Head of caudate nucleus (tissue), 42 donors: ENCODE measurements around the gene TIMM8B.
"Not testable (repeated sequence)": the region's sequence is repeated elsewhere in the genome, so short reads cannot be mapped to it uniquely, and the experiment has no call there.

Source experiments
- DNase-seq, 42 donors: peaks; one replicate each; pipeline versions ENCODE4 v3.0.0 to v3.0.0-alpha.2; 2020 to 2021; ENCODE audit warnings: mixed read lengths in 7 of 42
- intact Hi-C: fragments of 100-400 bp; cut with DNase I; formaldehyde crosslinking; loops from one replicate; pipeline ENCODE4 v1.15.0; 2022

TIMM8B gene

DNA sequence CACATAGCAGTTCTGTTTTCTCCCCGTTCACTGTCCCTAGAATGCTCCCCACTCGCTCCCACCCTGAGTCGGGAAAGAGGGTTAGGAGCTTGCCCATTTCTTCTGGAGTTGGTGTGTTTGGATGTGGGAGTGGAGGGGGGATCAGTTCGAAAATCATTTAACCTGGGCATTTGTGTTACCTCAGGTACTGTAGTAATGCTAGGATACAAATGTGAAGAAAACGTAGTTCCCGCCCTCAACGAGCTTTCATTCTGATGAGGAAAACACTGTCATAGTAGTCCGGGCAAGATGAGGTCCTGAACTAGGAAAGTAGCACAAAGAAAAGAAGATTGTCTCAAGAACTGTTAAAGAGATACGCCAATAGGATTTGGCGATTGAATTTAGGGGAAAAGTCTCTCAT, 656 bp upstream of the TIMM8B start:
- DNase-seq, result peak in 1 of 42 donors; percentile 2
- intact Hi-C loops, result loop anchor here (10.0 kb wide), 1 partner anchor 212 kb away; the partner anchor contains the start of genes ALG9, CFAP68 and FDXACB1

DNA sequence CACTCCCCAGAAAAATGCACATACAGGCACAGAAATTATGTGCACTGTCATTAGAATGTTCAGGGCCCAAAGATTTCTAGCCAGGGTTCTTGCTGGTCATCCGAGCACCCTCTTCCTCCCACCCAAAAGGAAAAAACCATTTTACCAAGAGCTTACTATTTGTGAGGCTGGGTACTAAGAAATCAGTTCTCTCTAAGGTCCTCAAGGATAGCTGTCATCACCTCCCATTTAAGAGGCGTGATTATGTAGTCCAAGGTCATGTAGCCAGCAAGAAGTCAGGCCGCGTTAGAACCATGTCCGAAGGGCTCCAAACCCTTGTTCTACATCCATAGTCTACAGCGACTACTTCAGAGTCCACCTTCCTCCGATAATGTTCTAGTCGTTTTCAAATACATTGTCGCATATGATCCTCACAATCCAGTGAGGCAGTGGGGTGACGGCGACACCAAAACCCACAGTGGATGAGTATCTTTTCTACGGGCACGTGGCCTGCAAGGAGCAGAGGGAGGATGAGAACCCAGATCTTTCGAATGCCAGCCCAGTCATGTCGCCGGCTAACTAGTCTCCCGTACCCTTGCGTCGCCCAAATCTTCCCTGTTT, 634 bp downstream of the TIMM8B start:
- DNase-seq, result peak in 26 of 42 donors; percentile 5 to 57 (median 26)
- intact Hi-C loops, result loop anchor here (10.0 kb wide), 1 partner anchor 211 kb away; the partner anchor contains the start of genes ALG9, CFAP68 and FDXACB1

DNA sequence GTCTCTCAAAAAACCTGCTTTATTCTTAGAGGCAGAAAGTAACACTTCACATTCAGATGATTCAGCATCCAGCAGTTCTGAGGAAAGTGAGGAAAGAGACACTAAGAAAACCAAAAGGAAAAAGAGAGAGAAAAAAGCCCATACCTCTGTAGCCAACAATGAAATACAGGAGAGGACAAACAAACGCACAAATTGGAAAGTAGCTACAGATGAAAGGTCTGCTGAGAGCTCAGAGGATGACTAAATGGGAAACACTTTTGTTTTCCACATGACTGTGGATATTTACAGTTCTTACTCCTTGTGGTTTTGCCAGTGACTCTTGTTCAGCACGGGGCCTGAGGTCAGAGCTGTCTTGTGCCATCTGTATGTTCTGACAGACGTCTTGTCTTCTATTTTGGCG, 3.8 kb downstream of the TIMM8B start:
- intact Hi-C loops, result loop anchor here (10.0 kb wide), 1 partner anchor 208 kb away; the partner anchor contains the start of genes ALG9, CFAP68 and FDXACB1
- no peak for DNase-seq

DNA sequence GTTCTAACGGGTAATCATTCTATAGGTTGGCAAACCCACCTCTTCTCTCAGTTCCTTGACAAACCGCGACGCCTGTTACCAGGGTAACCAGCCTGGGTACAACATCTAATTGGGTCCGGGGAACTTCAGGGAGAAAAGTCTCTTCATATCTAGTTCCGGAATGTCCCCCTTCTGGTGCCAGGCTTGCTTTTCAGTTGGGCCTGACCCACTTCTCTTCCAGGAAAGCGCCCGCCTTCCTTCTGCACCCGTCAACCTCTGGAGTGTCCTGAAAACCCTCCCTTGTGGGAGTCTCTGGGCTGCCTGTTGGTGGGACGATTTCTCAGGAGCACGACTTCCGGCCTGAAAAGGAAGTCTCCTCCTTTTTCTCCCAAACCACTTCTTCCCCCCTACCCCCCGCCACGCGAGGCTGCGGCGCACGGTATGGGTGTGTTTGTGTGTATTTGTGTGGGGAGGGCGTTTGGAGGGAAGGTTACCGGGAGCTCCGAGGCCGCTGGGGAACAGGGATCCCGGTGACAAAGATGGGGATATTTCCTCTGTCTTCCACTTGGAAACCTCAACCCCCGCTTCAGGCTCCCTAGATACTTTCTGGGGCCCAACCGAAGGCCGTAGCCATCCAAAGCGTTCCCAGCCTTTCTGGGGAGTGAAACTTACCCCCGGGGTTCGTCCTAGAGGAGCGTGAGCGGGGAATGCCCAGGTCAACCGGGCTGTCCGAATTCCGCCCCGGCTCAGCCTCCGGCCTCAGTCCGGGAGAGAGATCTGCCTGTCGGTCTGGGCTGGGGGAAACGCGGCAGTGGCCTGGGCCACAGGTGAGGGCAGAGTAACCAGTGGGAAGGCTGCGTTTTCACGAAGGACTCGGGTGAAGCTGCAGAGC, 12.4 kb downstream of the TIMM8B start, which contains the start of the genes NKAPD1 and PIH1D2:
Gene NKAPD1, plus strand, starts transcription at position 359 of the 871 bp plus-strand sequence. CDS start 1,276 bp downstream, outside the sequence.
Gene PIH1D2, minus strand, starts transcription at position 77 of the 871 bp plus-strand sequence. CDS start 843 bp downstream, outside the sequence.
- intact Hi-C loops, result loop anchor here (10.0 kb wide), 1 partner anchor 139 kb away; the partner anchor contains the start of gene DIXDC1
- peak; percentile 61 to 94 (median 83) for DNase-seq

DNA sequence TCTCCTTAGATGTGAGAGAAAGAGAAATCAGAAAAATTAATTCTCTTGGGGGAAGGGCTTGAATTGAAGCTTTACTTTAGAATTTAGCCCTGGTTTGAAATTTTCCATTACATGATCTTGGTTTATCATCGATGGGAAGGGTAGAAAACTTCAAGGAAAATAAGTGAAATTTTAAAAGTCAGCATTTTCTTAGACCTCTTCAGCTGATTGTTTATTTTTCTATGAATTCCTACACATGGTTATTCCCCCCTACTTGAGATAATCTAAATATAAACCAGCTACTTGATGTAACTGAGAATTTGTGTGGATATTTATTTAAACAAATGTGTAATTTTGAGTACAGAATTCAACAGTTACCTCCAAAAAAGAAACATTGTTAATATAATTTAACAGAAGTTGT, 23.6 kb downstream of the TIMM8B start:
- intact Hi-C loops, result no loop called here
- DNase-seq, result no peak

DNA sequence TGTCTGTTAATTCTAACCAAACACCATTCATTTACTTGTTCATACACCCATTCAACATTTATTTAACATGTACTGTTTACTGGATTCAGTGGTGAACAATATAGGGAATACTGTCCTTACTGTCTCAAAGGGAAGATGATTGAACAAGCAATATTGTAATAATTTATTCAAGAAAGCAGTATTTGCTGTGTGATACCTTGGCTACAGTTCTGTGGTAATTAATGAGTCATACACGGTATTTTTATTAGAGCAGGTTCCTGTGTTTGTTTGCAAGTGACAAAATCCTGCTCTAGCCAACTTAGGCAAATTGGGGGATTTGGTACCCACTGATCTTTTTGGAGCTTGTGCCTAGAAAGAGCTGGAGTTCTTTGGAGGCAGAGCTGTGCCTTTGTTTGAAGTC, 28.5 kb downstream of the TIMM8B start:
- DNase-seq, result no peak
- intact Hi-C loops, result no loop called here

DNA sequence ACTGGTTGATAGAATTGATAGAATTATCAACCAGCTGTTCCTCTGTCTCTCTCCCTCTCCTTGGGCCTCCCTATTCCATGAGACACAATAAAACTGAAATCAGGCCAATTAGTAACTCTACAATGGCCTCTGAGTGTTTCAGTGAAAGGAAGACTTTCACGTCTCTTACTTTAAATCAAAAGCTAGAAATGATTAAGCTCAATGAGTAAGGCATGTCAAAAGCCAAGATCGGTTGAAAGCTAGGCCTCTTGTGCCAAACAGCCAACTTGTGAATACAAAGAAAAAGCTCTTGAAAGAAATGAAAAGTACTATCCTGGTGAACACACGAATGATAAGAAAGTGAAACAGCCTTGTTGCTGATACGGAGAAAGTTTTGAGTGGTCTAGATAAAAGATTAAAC, 29.4 kb downstream of the TIMM8B start:
- no peak for DNase-seq
- intact Hi-C loops, result no loop called here

DNA sequence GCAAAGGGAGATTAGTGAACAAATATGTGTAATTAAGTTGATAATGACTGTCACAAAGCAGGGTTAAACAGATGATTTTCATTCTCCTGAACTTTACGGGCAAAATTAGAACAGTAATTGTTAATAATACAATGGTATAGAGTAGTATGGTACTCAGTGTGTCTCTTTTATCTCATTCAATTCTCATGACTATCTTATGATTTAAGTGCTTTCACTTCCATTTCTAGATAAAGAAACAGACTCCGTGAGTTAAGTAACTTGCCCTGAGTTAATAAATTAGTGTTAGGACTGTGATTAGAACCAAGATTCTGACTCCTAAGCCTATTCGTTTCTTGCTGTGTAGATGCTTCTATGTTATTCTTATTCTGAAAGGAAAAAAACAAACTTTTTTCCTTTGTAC, 34.8 kb downstream of the TIMM8B start:
- intact Hi-C loops, result no loop called here
- DNase-seq, result no peak

DNA sequence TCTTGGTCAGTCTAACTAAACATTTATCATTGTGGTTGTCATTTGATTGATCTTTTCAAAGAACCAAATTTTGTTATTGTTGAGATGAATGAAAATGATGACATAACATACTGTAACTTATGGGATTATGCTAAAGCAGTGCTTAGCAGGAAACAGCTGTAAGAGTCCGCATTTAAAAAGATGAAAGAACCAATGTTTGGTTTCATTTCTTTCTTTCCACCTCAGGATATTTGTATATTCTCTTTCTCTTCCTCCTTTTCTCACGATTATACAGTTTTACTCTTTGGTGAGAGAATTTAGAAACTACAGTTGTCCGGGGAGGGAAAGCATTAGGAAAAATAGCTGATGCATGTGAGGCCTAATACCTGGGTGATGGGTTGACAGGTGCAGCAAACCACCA, 35.8 kb downstream of the TIMM8B start:
- no peak for DNase-seq
- intact Hi-C loops, result no loop called here

DNA sequence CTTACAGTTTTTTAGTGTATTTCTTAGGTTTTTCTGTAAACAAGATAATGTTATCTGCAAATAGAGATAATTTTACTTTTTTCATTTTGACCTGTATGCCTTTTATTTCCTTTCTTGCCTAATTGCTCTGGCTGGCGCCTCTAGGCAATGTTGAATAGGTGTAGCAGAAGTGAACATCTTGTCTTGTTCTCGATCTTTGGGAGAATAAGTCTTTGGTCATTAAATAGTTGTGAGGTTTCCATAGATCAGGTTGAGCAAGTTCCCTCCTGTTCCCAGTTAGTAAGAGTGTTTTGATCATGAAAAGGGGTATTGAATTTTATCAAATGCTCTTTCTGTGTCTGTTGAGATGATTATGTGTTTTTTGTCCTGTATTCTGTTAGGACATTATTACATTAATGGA, 36.8 kb downstream of the TIMM8B start:
- DNase-seq, result no peak
- intact Hi-C loops, result no loop called here

DNA sequence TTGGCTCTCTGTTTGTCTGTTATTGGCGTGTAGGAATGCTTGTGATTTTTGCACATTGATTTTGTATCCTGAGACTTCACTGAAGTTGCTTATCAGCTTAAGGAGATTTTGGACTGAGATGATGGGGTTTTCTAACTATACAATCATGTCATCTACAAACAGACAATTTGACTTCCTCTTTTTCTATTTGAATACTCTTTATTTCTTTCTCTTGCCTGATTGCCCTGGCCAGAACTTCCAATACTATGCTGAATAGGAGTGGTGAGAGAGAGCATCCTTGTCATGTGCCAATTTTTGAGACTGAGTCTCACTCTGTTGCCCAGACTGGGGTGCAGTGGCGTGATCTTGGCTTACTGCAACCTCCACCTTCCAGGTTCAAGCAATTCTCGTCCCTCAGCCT, 38.3 kb downstream of the TIMM8B start:
- intact Hi-C loops, DNase-seq: not testable (repeated sequence)

DNA sequence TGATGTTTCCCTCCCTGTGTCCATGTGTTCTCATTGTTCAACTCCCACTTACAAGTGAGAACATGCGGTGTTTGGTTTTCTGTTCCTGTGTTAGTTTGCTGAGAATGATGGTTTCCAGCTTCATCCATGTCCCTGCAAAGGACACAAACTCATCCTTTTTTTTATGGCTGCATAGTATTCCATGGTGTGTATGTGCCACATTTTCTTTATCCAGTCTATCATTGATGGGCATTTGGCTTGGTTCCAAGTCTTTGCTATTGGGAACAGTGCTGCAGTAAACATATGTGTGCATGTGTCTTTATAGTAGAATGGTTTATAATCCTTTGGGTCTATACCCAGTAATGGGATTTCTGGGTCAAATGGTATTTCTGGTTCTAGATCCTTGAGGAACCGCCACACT, 39.9 kb downstream of the TIMM8B start:
- DNase-seq, intact Hi-C loops: not testable (repeated sequence)

DNA sequence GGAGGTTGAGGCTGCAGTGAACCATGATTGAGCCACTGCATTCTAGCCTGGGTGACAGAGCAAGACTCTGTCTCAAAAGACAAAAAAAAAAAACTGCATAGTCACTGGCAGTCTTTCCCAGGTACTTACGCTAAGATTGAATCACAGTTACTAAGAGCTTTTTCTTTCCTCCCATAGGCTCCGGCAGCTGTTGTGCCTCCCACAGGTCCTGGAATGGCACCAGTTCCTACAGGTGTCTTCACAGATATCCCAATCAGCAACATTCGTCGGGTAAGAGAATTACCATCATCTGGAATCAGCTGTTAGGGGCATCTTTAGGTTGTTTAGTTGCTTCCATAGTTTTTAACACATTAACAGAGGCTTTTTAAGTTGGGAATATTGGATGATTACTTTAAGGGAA, 41.6 kb downstream of the TIMM8B start:
- intact Hi-C loops, result no loop called here
- DNase-seq, result no peak

DNA sequence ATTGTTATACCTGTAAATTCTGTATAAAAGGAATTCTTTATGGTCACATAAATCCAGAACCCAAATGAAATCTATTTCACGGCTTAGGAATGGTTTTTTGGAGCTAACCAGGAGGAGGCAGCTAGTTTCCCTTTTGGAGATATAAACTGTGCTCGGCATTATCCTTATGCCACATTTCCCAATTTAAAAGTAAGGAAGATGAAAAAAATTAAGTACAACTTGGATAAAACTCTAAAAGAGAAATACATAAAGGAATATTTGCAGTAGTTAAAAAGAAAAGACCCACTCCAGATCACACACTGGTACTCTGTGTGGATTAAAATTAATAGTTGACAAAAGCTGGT, 43.6 kb downstream of the TIMM8B start:
- intact Hi-C loops, result no loop called here
- DNase-seq, result no peak

DNA sequence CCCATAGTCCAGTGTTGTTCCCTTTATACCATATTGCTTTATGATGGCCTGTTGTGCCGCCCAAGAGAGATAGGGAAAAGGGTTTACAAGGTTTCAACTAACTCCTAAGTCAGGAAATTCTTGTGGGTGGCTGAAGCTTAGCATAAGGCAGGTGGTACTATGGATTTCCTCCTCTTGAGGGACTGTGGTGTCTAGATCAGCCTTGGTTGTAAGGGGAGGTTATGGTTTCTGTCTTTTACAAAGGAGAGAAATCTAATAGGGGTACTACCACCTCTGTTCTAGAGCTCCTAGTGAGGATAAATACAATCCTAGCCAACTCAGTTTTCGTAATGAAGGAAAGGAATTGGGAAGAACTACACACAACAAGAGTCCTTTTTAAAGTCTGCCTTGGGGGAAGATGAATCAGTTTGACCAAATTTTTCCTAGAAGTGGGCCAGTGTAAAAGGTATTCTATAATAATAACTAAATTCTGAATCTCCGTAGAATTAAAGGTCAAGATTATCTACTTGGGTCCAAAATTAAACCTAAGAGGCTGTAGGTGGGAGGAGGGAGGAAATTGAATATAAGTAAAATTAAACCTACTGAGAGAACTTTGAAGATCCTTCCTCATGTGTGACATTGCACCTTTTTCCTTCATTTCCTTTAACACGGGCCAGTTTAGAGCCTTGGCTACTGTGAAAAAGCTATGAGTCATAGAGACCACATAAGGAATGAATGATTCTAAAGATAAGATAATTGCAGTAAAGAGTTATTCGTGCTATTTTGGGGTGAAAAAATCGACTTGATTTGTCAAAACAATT, 44.2 kb downstream of the TIMM8B start:
- no peak for DNase-seq
- intact Hi-C loops, result no loop called here

DNA sequence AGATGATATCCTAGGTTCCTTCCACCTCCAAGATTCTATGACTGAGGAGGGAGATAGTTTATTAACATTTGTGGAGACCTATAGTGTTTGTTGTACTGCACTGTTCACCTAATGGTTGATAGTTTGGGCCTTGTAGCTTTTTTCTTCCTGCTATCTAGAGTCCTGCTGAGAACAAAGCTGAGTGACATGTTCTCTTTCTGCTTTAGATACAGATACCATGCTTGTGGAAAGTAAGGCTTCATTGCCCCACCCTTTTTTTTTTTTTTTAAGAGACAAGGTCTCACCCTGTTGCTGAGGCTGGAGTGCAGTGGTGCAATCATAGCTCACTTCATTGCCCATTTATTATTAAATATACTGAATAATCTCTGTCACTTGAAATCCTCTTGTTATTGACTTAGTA, 49.0 kb downstream of the TIMM8B start:
- no peak for DNase-seq

More for the DNA sequence above, 49.0 kb downstream of the TIMM8B start:
- intact Hi-C loops, result no loop called here
